GM18870 (cell line): Measurements from ENCODE around the gene CCDC17.
"Not testable (repeated sequence)": the region's sequence is repeated elsewhere in the genome, so short reads cannot be mapped to it uniquely, and the experiment has no call there.

ENCODE experiments used
- ATAC-seq: cut with Tn5 transposase; IDR thresholded peaks from one replicate; pipeline ENCODE4 v1.9.1; 2021; ENCODE audit warnings: moderate library complexity; ENCODE audit not compliant: unreplicated experiment

Gene CCDC17

GRCh38 chr1:45622524-45623394 is 1.1 kb downstream of the CCDC17 start:
- no peak for ATAC-seq

- ATAC-seq, result no peak
Observed at GRCh38 chr1:45621895-45622523, 1.8 kb downstream of the CCDC17 start.

- ATAC-seq, result no peak
Observed at GRCh38 chr1:45621501-45621836, 2.4 kb downstream of the CCDC17 start.

GRCh38 chr1:45620588-45621500 is 3.0 kb downstream of the CCDC17 start:
- ATAC-seq, result no peak

GRCh38 chr1:45619149-45619921 is 4.5 kb downstream of the CCDC17 start:
- ATAC-seq, result no peak

- ATAC-seq, result no peak
Observed at GRCh38 chr1:45617618-45618017, 6.2 kb downstream of the CCDC17 start.

- no peak for ATAC-seq
Observed at GRCh38 chr1:45615885-45616284, 8.0 kb downstream of the CCDC17 start.

- ATAC-seq, result no peak
Observed at GRCh38 chr1:45612941-45613579, 10.8 kb downstream of the CCDC17 start.

GRCh38 chr1:45610589-45611226 is 13.1 kb downstream of the CCDC17 start:
- ATAC-seq, result no peak

GRCh38 chr1:45608175-45609156 is 15.4 kb downstream of the CCDC17 start:
- ATAC-seq, result no peak

- ATAC-seq, result no peak
Observed at GRCh38 chr1:45607404-45608074, 16.3 kb downstream of the CCDC17 start.

GRCh38 chr1:45604239-45604638 is 19.6 kb downstream of the CCDC17 start:
- no peak for ATAC-seq

GRCh38 chr1:45596765-45597164 is 27.1 kb downstream of the CCDC17 start:
- ATAC-seq, result not testable (repeated sequence)

GRCh38 chr1:45594412-45594811 is 29.4 kb downstream of the CCDC17 start:
- ATAC-seq, result no peak

- no peak for ATAC-seq
Observed at GRCh38 chr1:45589861-45590260, 34.0 kb downstream of the CCDC17 start.

GRCh38 chr1:45586769-45587168 is 37.1 kb downstream of the CCDC17 start:
- no peak for ATAC-seq

- no peak for ATAC-seq
Observed at GRCh38 chr1:45585496-45586075, 38.3 kb downstream of the CCDC17 start.

- no peak for ATAC-seq
Observed at GRCh38 chr1:45585110-45585426, 38.8 kb downstream of the CCDC17 start.
